Trophoblast cell (in vitro differentiated cells and primary cell): ENCODE data around the gene ARFIP2.

Experiments
- DNase-seq, 2 donors: peaks; one replicate each; pipeline ENCODE4 v3.0.0-alpha.2; 2016
- H2AFZ ChIP-seq: 2 replicates; pipeline ENCODE4 v1.6.1; 2013; ENCODE audit warnings: low read length, moderate library complexity, mild to moderate bottlenecking; ENCODE audit not compliant: insufficient read depth, poor library complexity
- H2AK5ac ChIP-seq: 2 replicates; pipeline ENCODE4 v1.6.1; 2013; ENCODE audit warnings: mild to moderate bottlenecking, low read length
- H2BK120ac ChIP-seq: 2 replicates; pipeline ENCODE4 v1.6.1; 2013; ENCODE audit warnings: low read length, mild to moderate bottlenecking, moderate library complexity; ENCODE audit not compliant: insufficient read depth, poor library complexity
- H2BK12ac ChIP-seq: 2 replicates; pipeline ENCODE4 v1.6.1; 2013; ENCODE audit warnings: mild to moderate bottlenecking, low read length, moderate library complexity
- H2BK5ac ChIP-seq: 2 replicates; pipeline ENCODE4 v1.6.1; 2013; ENCODE audit warnings: low read length, low read depth, moderate library complexity, mild to moderate bottlenecking; ENCODE audit not compliant: poor library complexity
- H3K14ac ChIP-seq: 2 replicates; pipeline ENCODE4 v1.6.1; 2013; ENCODE audit warnings: mild to moderate bottlenecking, low read length
- H3K18ac ChIP-seq: 2 replicates; pipeline ENCODE4 v1.6.1; 2013; ENCODE audit warnings: mild to moderate bottlenecking, low read length
- H3K23ac ChIP-seq: 2 replicates; pipeline ENCODE4 v1.6.1; 2013; ENCODE audit warnings: low read length
- H3K27ac ChIP-seq: 2 replicates; pipeline ENCODE4 v1.5.1; 2013; ENCODE audit warnings: low read depth, mild to moderate bottlenecking, inconsistent platforms, low read length, moderate library complexity
- H3K27me3 ChIP-seq: 2 replicates; pipeline ENCODE4 v1.6.1; 2013; ENCODE audit warnings: inconsistent platforms, mild to moderate bottlenecking, low read length, moderate library complexity; ENCODE audit not compliant: insufficient read depth
- H3K36me3 ChIP-seq, 2 experiments: 1 replicate in 1 of 2; 2 replicates in 1 of 2; pipeline ENCODE4 v1.6.1; 2013; ENCODE audit warnings: low read length in 2 of 2, mild to moderate bottlenecking in 2 of 2, moderate library complexity in 1 of 2; ENCODE audit not compliant: insufficient read depth in 2 of 2, control insufficient read depth in 1 of 2
- H3K4ac ChIP-seq: 2 replicates; pipeline ENCODE4 v1.6.1; 2013; ENCODE audit warnings: low read depth, mild to moderate bottlenecking, low read length, moderate library complexity
- H3K4me1 ChIP-seq, 2 experiments: 1 replicate in 1 of 2; 2 replicates in 1 of 2; pipeline ENCODE4 v1.6.1; 2013; ENCODE audit warnings: low read length in 2 of 2, mild to moderate bottlenecking in 2 of 2, moderate library complexity in 1 of 2; ENCODE audit not compliant: insufficient read depth in 2 of 2, control insufficient read depth in 1 of 2
- H3K4me2 ChIP-seq: 2 replicates; pipeline ENCODE4 v1.6.1; 2013; ENCODE audit warnings: inconsistent platforms, mild to moderate bottlenecking, low read length, moderate library complexity
- H3K4me3 ChIP-seq: 2 replicates; pipeline ENCODE4 v1.5.1; 2013; ENCODE audit warnings: mild to moderate bottlenecking, low read depth, low read length, inconsistent platforms
- H3K79me1 ChIP-seq: one replicate; pipeline ENCODE4 v1.6.1; 2013; ENCODE audit warnings: low read length
- H3K79me2 ChIP-seq: 2 replicates; pipeline ENCODE4 v1.6.1; 2013; ENCODE audit warnings: low read length, mild to moderate bottlenecking; ENCODE audit not compliant: control insufficient read depth, insufficient read depth, poor library complexity
- H3K9ac ChIP-seq: 2 replicates; pipeline ENCODE4 v1.6.1; 2013; ENCODE audit warnings: mild to moderate bottlenecking, low read length
- H3K9me3 ChIP-seq: 2 replicates; pipeline ENCODE4 v1.6.1; 2013; ENCODE audit warnings: low read depth, mild to moderate bottlenecking, control low read depth, inconsistent platforms, low read length; ENCODE audit not compliant: insufficient read depth
- H4K12ac ChIP-seq: 2 replicates; pipeline ENCODE4 v1.6.1; 2013; ENCODE audit warnings: low read depth, mild to moderate bottlenecking, low read length, moderate library complexity
- H4K8ac ChIP-seq: 2 replicates; pipeline ENCODE4 v1.6.1; 2013; ENCODE audit warnings: low read depth, mild to moderate bottlenecking, low read length, moderate library complexity
- H4K91ac ChIP-seq: one replicate; pipeline ENCODE4 v1.6.1; 2013; ENCODE audit warnings: low read depth, mild to moderate bottlenecking, low read length, moderate library complexity
- WGBS: extraction: QIAGEN DNeasy Blood & Tissue Kit; methylation state at CpG from one replicate; pipeline ENCODE4 v1.1.7; 2013; ENCODE audit warnings: missing lambda C conversion rate; ENCODE audit not compliant: insufficient read length, insufficient coverage; ENCODE audit errors: extremely low coverage; 5-methylcytosine and 5-hydroxymethylcytosine counted together

Gene ARFIP2

DNA sequence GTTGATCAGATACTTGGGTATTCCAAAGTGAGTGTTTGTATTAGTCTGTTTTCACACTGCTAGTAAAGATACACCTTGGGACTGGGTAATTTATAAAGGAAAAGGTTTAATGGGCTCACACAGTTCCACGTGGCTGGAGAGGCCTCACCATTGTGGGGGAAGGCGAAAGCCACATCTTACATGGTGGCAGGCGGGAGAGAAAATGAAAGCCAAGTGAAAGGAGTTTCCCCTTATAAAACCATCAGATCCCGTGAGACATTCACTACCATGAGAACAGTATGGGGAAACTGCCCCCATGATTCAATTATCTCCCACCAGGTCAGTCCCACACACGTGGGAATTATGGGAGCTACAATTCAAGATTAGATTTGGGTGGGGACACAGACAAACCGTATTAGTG lies 7.2 kb upstream of the ARFIP2 start:
- no CpG with 5 or more reads among the region's 6 CpGs for WGBS
- no peaks in the 10 kb centered on the region for H3K9me3 ChIP-seq
- no peaks in the 10 kb centered on the region for H3K4me1 ChIP-seq
- no peak overlapping the region for H2AFZ ChIP-seq
- no peak overlapping the region for H3K14ac ChIP-seq
- H2AK5ac ChIP-seq: no peak overlapping the region
- H3K4ac ChIP-seq: no peak overlapping the region
- no peaks in the 10 kb centered on the region for H3K79me2 ChIP-seq
- no peak overlapping the region for H3K4me3 ChIP-seq
- H3K27ac ChIP-seq: no peak overlapping the region
- no peak overlapping the region for H3K18ac ChIP-seq
- H2BK12ac ChIP-seq: no peak overlapping the region
- no peak overlapping the region for H4K8ac ChIP-seq
- H4K12ac ChIP-seq: no peak overlapping the region
- peaks cover 6 to 8% of the 10 kb centered on the region in 2 experiments for H3K36me3 ChIP-seq
- no peak overlapping the region for H4K91ac ChIP-seq
- no peak overlapping the region for H2BK5ac ChIP-seq
- H3K9ac ChIP-seq: no peak overlapping the region
- no peak overlapping the region for H2BK120ac ChIP-seq
- H3K27me3 ChIP-seq: no peaks in the 10 kb centered on the region
- no peak overlapping the region for H3K23ac ChIP-seq
- no peak overlapping the region for H3K4me2 ChIP-seq
- no peaks in the 10 kb centered on the region for H3K79me1 ChIP-seq
- no peak for DNase-seq

DNA sequence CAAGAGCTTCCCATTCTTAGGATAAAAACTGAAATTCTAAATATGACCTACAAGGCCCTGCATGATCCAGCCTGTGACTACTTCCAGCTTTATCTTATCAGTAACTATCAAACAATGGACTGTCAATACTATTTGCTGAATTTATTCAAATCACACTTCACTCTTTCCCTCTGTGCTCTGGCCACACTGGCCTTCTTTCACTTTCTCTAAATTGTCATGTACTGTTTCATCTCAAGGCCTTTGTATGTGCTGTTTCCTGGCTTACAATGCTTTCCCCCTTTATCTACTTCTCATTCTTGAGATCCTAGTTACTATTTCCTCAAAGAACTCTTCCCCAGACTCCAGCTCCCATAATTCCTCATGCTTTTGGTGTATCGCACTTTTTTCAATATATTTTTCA lies 5.8 kb upstream of the ARFIP2 start:
- H3K79me1 ChIP-seq: no peaks in the 10 kb centered on the region
- H3K9me3 ChIP-seq: no peaks in the 10 kb centered on the region
- H3K79me2 ChIP-seq: peaks cover 2% of the 10 kb centered on the region
- no CpG with 5 or more reads among the region's 1 CpG for WGBS
- H3K9ac ChIP-seq: no peak overlapping the region
- H2AFZ ChIP-seq: no peak overlapping the region
- no peak overlapping the region for H4K91ac ChIP-seq
- no peak overlapping the region for H3K27ac ChIP-seq
- H3K23ac ChIP-seq: no peak overlapping the region
- no peak overlapping the region for H3K14ac ChIP-seq
- peaks cover 2 to 4% of the 10 kb centered on the region in 2 experiments for H3K4me1 ChIP-seq
- no peak overlapping the region for H2BK120ac ChIP-seq
- H3K4me3 ChIP-seq: no peak overlapping the region
- H3K4ac ChIP-seq: no peak overlapping the region
- no peak overlapping the region for H2BK5ac ChIP-seq
- no peak for DNase-seq
- no peaks in the 10 kb centered on the region for H3K27me3 ChIP-seq
- no peak overlapping the region for H2AK5ac ChIP-seq
- H4K8ac ChIP-seq: no peak overlapping the region
- H3K4me2 ChIP-seq: no peak overlapping the region
- H3K36me3 ChIP-seq: peaks cover 6 to 14% of the 10 kb centered on the region in 2 experiments
- H2BK12ac ChIP-seq: no peak overlapping the region
- H4K12ac ChIP-seq: no peak overlapping the region
- H3K18ac ChIP-seq: no peak overlapping the region

DNA sequence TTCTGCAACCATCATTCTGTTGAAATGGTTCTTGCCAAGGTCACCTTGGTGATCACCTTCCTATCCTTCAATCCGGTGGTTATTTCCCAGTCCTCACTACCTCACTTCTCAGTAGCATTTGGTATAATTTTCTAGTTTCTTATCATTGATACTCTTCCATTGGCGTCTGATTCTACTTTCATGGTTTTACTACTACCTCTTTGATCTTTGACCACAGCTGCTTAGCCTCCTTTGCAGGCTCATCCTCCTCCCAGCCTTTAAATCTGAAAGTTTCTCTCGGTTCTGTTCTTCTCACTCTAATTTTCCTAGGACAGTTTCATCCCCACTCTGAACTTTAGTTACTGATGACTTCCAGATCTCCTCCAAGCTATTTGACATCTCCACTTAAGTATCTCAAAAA lies 5.1 kb upstream of the ARFIP2 start:
- Histone ChIP-seq H3K9ac (no peak overlapping the region), H3K14ac (no peak overlapping the region), H3K18ac (no peak overlapping the region), H3K23ac (no peak overlapping the region), H3K4me3 (no peak overlapping the region), H2AK5ac (no peak overlapping the region), H3K9me3 (no peaks in the 10 kb centered on the region), H4K8ac (no peak overlapping the region), H3K27me3 (no peaks in the 10 kb centered on the region), H4K12ac (no peak overlapping the region), H2AFZ (no peak overlapping the region), H3K4me1 (peaks cover 3 to 6% of the 10 kb centered on the region in 2 experiments), H2BK12ac (no peak overlapping the region), H3K36me3 (peaks cover 6 to 14% of the 10 kb centered on the region in 2 experiments), H3K27ac (no peak overlapping the region), H3K4me2 (no peak overlapping the region), H3K79me1 (peaks cover 4% of the 10 kb centered on the region), H3K79me2 (peaks cover 8% of the 10 kb centered on the region), H2BK5ac (no peak overlapping the region), H4K91ac (no peak overlapping the region), H2BK120ac (no peak overlapping the region), H3K4ac (no peak overlapping the region)
- no peak for DNase-seq
- WGBS: no CpG with 5 or more reads among the region's 3 CpGs

DNA sequence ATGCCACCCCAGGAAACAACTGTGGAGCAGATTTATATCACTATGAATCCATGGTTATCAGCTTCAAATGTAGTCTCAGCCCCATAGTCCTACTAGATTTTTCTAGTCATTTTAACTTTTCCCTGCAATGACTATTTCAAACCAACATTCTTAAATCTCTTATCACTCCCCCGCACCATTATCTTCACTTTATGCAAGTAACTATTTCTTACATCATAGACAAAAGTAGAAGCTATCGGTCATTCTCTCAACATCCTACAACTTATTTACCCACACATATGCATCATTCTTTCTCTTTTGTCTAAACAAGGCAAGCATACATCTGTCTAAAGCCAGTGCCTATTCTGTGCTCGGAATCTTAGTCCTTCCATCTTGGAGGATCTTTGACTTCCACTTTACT lies 4.5 kb upstream of the ARFIP2 start:
- DNase-seq: no peak
- Histone ChIP-seq H2AK5ac (no peak overlapping the region), H3K9me3 (no peaks in the 10 kb centered on the region), H4K8ac (no peak overlapping the region), H3K23ac (no peak overlapping the region), H3K27me3 (no peaks in the 10 kb centered on the region), H3K14ac (no peak overlapping the region), H2BK120ac (no peak overlapping the region), H3K4me2 (no peak overlapping the region), H3K4me3 (no peak overlapping the region), H2BK5ac (no peak overlapping the region), H2AFZ (no peak overlapping the region), H3K27ac (no peak overlapping the region), H3K4me1 (peaks cover 3 to 6% of the 10 kb centered on the region in 2 experiments), H3K9ac (no peak overlapping the region), H4K91ac (no peak overlapping the region), H3K18ac (no peak overlapping the region), H2BK12ac (no peak overlapping the region), H3K79me1 (peaks cover 9% of the 10 kb centered on the region), H3K36me3 (peaks cover 6 to 14% of the 10 kb centered on the region in 2 experiments), H3K79me2 (peaks cover 12% of the 10 kb centered on the region), H4K12ac (no peak overlapping the region), H3K4ac (no peak overlapping the region)
- 100% methylated on average over 1 of the region's 3 CpGs for WGBS
